GM10248 (cell line): ENCODE results near the gene GTSF1L.
A peak's percentile ranks its signal among the peaks of the same experiment; 100 is the strongest.

Experiments
- CTCF ChIA-PET: fragments of 300-600 bp; sonication (Branson Sonifier 250); formaldehyde crosslinking; extraction: SDS; loops from one replicate; lab custom pipeline; 2021; ENCODE audit warnings: antibody characterized with exemption; lab: Yijun Ruan, JAX
- POLR2A ChIA-PET: fragments of 350-650 bp; sonication (Branson Sonifier 250); formaldehyde crosslinking; extraction: SDS; loops from one replicate; lab custom pipeline; 2020; ENCODE audit warnings: antibody characterized with exemption; lab: Yijun Ruan, JAX
- DNase-seq: peaks from one replicate; pipeline ENCODE4 v3.0.0; 2012; ENCODE audit errors: extremely low spot score
- TF ChIP-seq, protein P1 (sequence below): IDR thresholded peaks from 2 replicates; pipeline ENCODE4 v1.5.1; 2012; ENCODE audit warnings: mild to moderate bottlenecking, low read depth; ENCODE audit errors: extremely low read depth, missing control alignments, control extremely low read depth

Gene GTSF1L

DNA sequence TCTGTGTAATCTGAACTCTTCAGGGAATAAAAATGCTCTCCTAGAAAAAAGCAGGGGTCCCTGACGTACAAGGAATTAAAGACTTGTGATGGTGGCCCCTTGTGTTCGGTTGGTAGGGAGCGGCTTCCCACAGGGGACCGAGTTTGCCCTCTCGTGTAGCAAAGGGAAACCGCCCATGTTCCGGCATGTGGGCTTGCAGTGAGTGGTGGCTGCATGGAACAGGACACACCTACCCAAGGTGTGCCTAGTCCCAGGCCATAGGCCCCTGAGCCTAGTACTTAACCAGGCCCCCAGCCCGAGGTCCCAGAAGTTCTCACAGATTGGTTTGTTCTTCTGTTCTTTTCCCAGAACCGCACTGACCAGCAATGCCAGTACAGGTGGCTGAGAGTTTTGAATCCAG is 44.4 kb downstream of the GTSF1L start:
- TF ChIP-seq, protein P1, sequence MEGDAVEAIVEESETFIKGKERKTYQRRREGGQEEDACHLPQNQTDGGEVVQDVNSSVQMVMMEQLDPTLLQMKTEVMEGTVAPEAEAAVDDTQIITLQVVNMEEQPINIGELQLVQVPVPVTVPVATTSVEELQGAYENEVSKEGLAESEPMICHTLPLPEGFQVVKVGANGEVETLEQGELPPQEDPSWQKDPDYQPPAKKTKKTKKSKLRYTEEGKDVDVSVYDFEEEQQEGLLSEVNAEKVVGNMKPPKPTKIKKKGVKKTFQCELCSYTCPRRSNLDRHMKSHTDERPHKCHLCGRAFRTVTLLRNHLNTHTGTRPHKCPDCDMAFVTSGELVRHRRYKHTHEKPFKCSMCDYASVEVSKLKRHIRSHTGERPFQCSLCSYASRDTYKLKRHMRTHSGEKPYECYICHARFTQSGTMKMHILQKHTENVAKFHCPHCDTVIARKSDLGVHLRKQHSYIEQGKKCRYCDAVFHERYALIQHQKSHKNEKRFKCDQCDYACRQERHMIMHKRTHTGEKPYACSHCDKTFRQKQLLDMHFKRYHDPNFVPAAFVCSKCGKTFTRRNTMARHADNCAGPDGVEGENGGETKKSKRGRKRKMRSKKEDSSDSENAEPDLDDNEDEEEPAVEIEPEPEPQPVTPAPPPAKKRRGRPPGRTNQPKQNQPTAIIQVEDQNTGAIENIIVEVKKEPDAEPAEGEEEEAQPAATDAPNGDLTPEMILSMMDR, result no peak
- peak; percentile 28 for DNase-seq
- ChIA-PET CTCF (interaction anchor here (1.4 to 5.8 kb wide), 4 partner anchors 10 to 235 kb away, joined by 3 to 37 read pairs (median 4); no protein-coding TSS in a partner anchor), POLR2A (no interaction called here)

DNA sequence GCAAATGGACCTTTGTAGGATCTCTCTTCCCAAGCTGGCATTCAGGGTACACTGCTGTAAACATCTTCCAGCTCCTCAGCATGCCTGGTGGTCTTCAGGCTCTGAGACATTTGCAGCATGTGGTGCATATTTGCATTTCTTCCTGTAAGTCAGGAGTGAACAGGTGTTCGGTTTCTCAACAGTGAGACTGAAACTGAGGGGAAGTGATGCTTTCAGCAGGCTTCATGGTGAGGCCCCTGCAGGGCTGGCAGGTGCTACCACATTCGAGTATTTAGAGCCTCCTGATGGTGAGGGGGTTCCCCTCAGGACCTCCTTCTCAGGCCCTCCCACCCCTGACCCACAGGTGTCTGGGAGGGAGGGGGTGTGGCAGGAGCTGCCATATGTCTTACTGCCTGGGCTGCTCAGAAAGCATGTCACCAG is 44.8 kb downstream of the GTSF1L start:
- DNase-seq, result peak; percentile 85
- TF ChIP-seq, protein P1, result no peak
- ChIA-PET POLR2A (interaction anchor here (1.2 kb wide), 1 partner anchor 225 kb away, joined by 3 read pairs; the partner anchor contains the start of gene SRSF6), CTCF (interaction anchor here (1.1 to 5.8 kb wide), 11 partner anchors 8 to 235 kb away, joined by 3 to 37 read pairs (median 6); partner anchors contain the start of gene MYBL2)

DNA sequence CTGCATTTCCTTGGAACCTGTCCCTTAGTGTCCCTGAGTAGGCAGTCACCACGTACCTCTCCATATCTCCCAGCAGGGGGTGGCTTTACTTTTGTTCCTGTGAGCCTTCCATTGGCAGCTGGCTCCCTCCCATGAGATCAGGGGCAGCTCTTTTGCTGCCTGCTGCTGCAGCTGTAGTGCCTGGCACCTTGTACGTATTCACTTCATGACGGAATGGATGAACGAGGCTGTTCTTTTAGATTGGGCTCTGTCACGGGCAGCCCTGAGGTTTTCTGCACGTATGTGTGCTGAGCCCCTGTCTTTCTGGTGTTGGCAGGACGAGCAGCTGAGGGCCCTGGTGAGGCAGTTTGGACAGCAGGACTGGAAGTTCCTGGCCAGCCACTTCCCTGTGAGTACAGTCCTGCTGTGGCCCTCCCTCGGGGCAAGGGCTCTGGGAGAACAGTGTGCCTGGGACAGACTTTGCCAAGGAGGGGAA is 45.3 kb downstream of the GTSF1L start:
- ChIA-PET POLR2A (interaction anchor here (0.6 to 1.2 kb wide), 3 partner anchors 13 to 224 kb away, joined by 3 to 7 read pairs (median 6); partner anchors contain the start of gene SRSF6), CTCF (interaction anchor here (1.1 to 5.8 kb wide), 12 partner anchors 8 to 404 kb away, joined by 3 to 37 read pairs (median 5); partner anchors contain the start of gene MYBL2)
- TF ChIP-seq, protein P1, result peak; percentile 8
- DNase-seq, result peak; percentile 31

DNA sequence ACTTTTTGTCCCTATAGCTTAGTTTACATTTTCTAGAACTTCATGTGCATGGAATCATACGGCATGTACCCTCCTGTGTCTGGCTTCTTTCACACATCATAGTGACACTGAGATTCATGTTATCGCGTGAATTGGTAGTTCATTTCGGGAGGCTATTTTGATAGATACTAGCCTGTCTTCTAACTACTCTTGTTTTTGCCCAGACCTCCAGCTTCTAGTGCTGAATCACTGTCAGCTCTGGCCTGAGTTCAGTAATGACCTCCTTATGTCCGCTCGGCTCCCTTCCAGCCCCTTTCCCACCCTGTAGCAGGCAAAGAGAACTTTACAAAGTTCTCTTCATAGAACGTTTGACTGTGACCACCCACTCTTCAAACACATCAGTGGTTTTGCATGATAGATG is 45.8 kb downstream of the GTSF1L start:
- no peak for DNase-seq
- CTCF ChIA-PET, result interaction anchor here (0.9 to 5.8 kb wide), 13 partner anchors 9 to 405 kb away, joined by 3 to 37 read pairs (median 4); partner anchors contain the start of gene MYBL2
- TF ChIP-seq, protein P1, result no peak
- POLR2A ChIA-PET, result interaction anchor here (0.6 to 1.2 kb wide), 3 partner anchors 13 to 224 kb away, joined by 3 to 7 read pairs (median 6); partner anchors contain the start of gene SRSF6

DNA sequence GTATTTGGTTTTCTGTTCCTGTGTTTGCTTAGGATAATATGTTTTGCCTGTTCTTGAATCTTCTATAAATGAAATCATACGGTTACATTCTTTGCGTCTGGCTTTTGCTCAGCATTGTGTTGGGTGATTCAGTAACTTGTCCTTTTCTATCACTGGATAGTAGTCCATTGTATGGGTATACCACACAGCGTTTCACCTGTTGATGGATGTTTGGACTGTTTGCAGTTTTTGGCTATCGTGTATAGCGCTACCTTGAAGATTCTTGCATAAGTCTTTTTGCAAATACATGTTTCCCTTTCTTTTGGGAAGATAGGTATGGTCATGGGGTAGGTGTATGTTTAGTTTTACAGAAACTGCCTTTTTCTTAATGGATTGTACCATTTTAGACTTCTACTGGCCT is 50.4 kb downstream of the GTSF1L start:
- no peak for DNase-seq
- POLR2A ChIA-PET, result no interaction called here
- CTCF ChIA-PET, result no interaction called here
- TF ChIP-seq, protein P1, result no peak
